Cardiac fibroblast (primary cell): Measurements from ENCODE around the gene PHACTR1.
A peak's percentile ranks its signal among the peaks of the same experiment; 100 is the strongest.
"Not testable (repeated sequence)": the region's sequence is repeated elsewhere in the genome, so short reads cannot be mapped to it uniquely, and the experiment has no call there.

ENCODE experiments used
- DNase-seq, 2 donors: peaks; one replicate each; pipeline versions ENCODE4 v3.0.0 to v3.0.0-alpha.2; 2010; ENCODE audit warnings: low read depth in 2 of 2
- H3K4me3 ChIP-seq, 2 donors: replicated peaks in 1 of 2; 1 replicate in 1 of 2; 2 replicates in 1 of 2; pipeline ENCODE4 v1.5.1; 2011; ENCODE audit warnings: low read depth in 2 of 2, low read length in 2 of 2, mild to moderate bottlenecking in 2 of 2, moderate library complexity in 1 of 2
- CTCF ChIP-seq: IDR thresholded peaks from one replicate; pipeline ENCODE4 v1.5.1; 2011; ENCODE audit warnings: low read depth, mild to moderate bottlenecking, low read length, inconsistent platforms

PHACTR1 gene

GRCh38 chr6:12931639-12932038, 215.1 kb downstream of the PHACTR1 start:
- TF ChIP-seq CTCF, result no peak
- no peak for DNase-seq
- no peak overlapping the region for H3K4me3 ChIP-seq

GRCh38 chr6:12935637-12936036, 219.1 kb downstream of the PHACTR1 start:
- DNase-seq, result no peak
- no peak for TF ChIP-seq CTCF

GRCh38 chr6:12937971-12938370, 221.4 kb downstream of the PHACTR1 start:
- no peak overlapping the region for H3K4me3 ChIP-seq
- no peak for DNase-seq
- no peak for TF ChIP-seq CTCF

More at GRCh38 chr6:12935637-12936036, 219.1 kb downstream of the PHACTR1 start:
- no peak overlapping the region for H3K4me3 ChIP-seq

- peak; percentile 16 to 50 for DNase-seq
- TF ChIP-seq CTCF, result no peak
- H3K4me3 ChIP-seq, result no peak overlapping the region
Observed at GRCh38 chr6:12939314-12939713, 222.7 kb downstream of the PHACTR1 start.

GRCh38 chr6:12941422-12941821, 224.9 kb downstream of the PHACTR1 start:
- no peak for TF ChIP-seq CTCF
- no peak overlapping the region for H3K4me3 ChIP-seq
- DNase-seq, result peak in 1 of 2 donors; percentile 11

GRCh38 chr6:12943549-12943948, 227.0 kb downstream of the PHACTR1 start:
- TF ChIP-seq CTCF, result no peak
- no peak for DNase-seq
- H3K4me3 ChIP-seq, result no peak overlapping the region

- H3K4me3 ChIP-seq, result no peak overlapping the region
- no peak for DNase-seq
- no peak for TF ChIP-seq CTCF
Observed at GRCh38 chr6:12944001-12944400, 227.4 kb downstream of the PHACTR1 start.

GRCh38 chr6:12944528-12944927, 228.0 kb downstream of the PHACTR1 start:
- not testable (repeated sequence) for H3K4me3 ChIP-seq, DNase-seq
